HCT116 (cell line): ENCODE data around the gene CNKSR3. TPM values are rescaled to one million over a fixed set of nuclear protein-coding genes. Genes with fewer than 3 reads are reported as not detected.

Experiments
- ATAC-seq: fragments of 200-7000 bp; cut with Tn5 transposase; 2 replicates; pipeline ENCODE4 v1.9.1; 2020; ENCODE audit warnings: mild to moderate bottlenecking, moderate library complexity
- BruUV-seq: library from RNA; stranded (reverse); fragments of 400-500 nt; replicated peaks from 2 replicates; lab custom pipeline; 2021; lab: Mats Ljungman, UMichigan
- CTCF ChIA-PET: fragments of 300-600 bp; sonication (Branson Sonifier 250); formaldehyde crosslinking; loops from one replicate; lab custom pipeline; 2021; ENCODE audit warnings: antibody characterized with exemption; lab: Charles Lee
- POLR2A ChIA-PET: fragments of 300-600, 350-600 bp; sonication (Branson Sonifier 250); formaldehyde crosslinking; loops from one replicate; lab custom pipeline; 2021; ENCODE audit warnings: antibody characterized with exemption; lab: Charles Lee
- RAD21 ChIA-PET, 2 experiments: fragments of 300-600 bp; sonication (Branson Sonifier 250); formaldehyde crosslinking; loops; one replicate each; lab custom pipeline; 2023; ENCODE audit warnings: low total read pairs in 2 of 2; ENCODE audit not compliant: uncharacterized antibody in 2 of 2, unreplicated experiment in 2 of 2, low non-redundant PET in 1 of 2; lab: Charles Lee
- DNase-seq: peaks from one replicate; pipeline ENCODE4 v3.0.0-alpha.2; 2010; ENCODE audit warnings: low read depth, low spot score
- H2AFZ ChIP-seq: fragments of 200-600 bp; shearing (Covaris generic), sonication (generic); 2 replicates; pipeline ENCODE4 v1.6.1; 2017; ENCODE audit warnings: low read depth, mixed run types, mixed read lengths, antibody characterized with exemption, low read length; ENCODE audit not compliant: poor library complexity, severe bottlenecking
- H3K27ac ChIP-seq: 2 replicates; pipeline ENCODE4 v1.5.1; 2012; ENCODE audit warnings: low read depth, low read length
- H3K27me3 ChIP-seq: fragments of 200-600 bp; sonication (generic); 2 replicates; pipeline ENCODE4 v1.6.1; 2016; ENCODE audit warnings: mixed run types, low read length, mixed read lengths; ENCODE audit not compliant: insufficient read depth
- H3K36me3 ChIP-seq, 2 experiments: fragments of 200-500 bp in 1 of 2; fragments of 200-600 bp in 1 of 2; sonication (Bioruptor generic) in 1 of 2; sonication (generic) in 1 of 2; 2 replicates each; pipeline versions ENCODE4 v1.5.1 to v1.6.1; 2014 to 2016; ENCODE audit warnings: low read length in 2 of 2, inconsistent platforms in 1 of 2, mixed read lengths in 1 of 2, mixed run types in 1 of 2; ENCODE audit not compliant: insufficient read depth in 2 of 2, control insufficient read depth in 1 of 2
- H3K4me1 ChIP-seq, 2 experiments: fragments of 200-600 bp in 1 of 2; sonication (generic) in 1 of 2; 2 replicates each; pipeline versions ENCODE4 v1.5.1 to v1.6.1; 2012 to 2017; ENCODE audit warnings: low read length in 2 of 2, inconsistent platforms in 1 of 2, mild to moderate bottlenecking in 1 of 2, mixed read lengths in 1 of 2, mixed run types in 1 of 2, moderate library complexity in 1 of 2; ENCODE audit not compliant: insufficient read depth in 2 of 2, control insufficient read depth in 1 of 2
- H3K4me2 ChIP-seq: fragments of 200-600 bp; sonication (generic); 2 replicates; pipeline ENCODE4 v1.6.1; 2017; ENCODE audit warnings: mixed run types, low read length, mixed read lengths
- H3K4me3 ChIP-seq, 2 experiments: fragments of 200-600 bp in 1 of 2; sonication (generic) in 1 of 2; replicated peaks in 1 of 2; 2 replicates each; pipeline ENCODE4 v1.5.1; 2011 to 2016; ENCODE audit warnings: low read length in 2 of 2, control low read depth in 1 of 2, low read depth in 1 of 2, mild to moderate bottlenecking in 1 of 2, mixed read lengths in 1 of 2, mixed run types in 1 of 2
- H3K79me2 ChIP-seq: fragments of 200-600 bp; sonication (generic); 2 replicates; pipeline ENCODE4 v1.6.1; 2017; ENCODE audit warnings: mild to moderate bottlenecking, mixed run types, low read length, moderate library complexity, mixed read lengths; ENCODE audit not compliant: insufficient read depth
- H3K9ac ChIP-seq: fragments of 200-600 bp; sonication (generic); 2 replicates; pipeline ENCODE4 v1.6.1; 2016; ENCODE audit warnings: low read length, mixed read lengths
- H3K9me2 ChIP-seq: fragments of 200-600 bp; sonication (generic), shearing (Covaris generic); 2 replicates; pipeline ENCODE4 v1.6.1; 2017; ENCODE audit warnings: mixed run types, mild to moderate bottlenecking, moderate library complexity; ENCODE audit not compliant: insufficient read depth
- H3K9me3 ChIP-seq, 2 experiments: fragments of 200-500 bp in 1 of 2; fragments of 200-600 bp in 1 of 2; sonication (Bioruptor generic) in 1 of 2; sonication (generic) in 1 of 2; 2 replicates each; pipeline ENCODE4 v1.6.1; 2014 to 2017; ENCODE audit warnings: low read length in 2 of 2, mixed read lengths in 2 of 2, inconsistent platforms in 1 of 2, low read depth in 1 of 2, mild to moderate bottlenecking in 1 of 2, mixed run types in 1 of 2, moderate library complexity in 1 of 2; ENCODE audit not compliant: control insufficient read depth in 1 of 2, insufficient read depth in 1 of 2
- H4K20me1 ChIP-seq: fragments of 200-600 bp; sonication (generic), shearing (Covaris generic); 2 replicates; pipeline ENCODE4 v1.6.1; 2017; ENCODE audit warnings: mixed run types, mild to moderate bottlenecking, moderate library complexity; ENCODE audit not compliant: insufficient read depth
- ATF3 ChIP-seq: IDR thresholded peaks from 2 replicates; pipeline ENCODE4 v1.6.1; 2012
- CEBPB ChIP-seq: IDR thresholded peaks from 2 replicates; pipeline ENCODE4 v1.6.1; 2012; ENCODE audit warnings: low read depth
- CTCF ChIP-seq, 3 experiments: fragments of 200-600 bp in 1 of 3; sonication (generic) in 1 of 3; IDR thresholded peaks in 2 of 3; conservative IDR thresholded peaks in 1 of 3; 2 replicates each; pipeline ENCODE4 v1.5.1; 2012 to 2017; ENCODE audit warnings: low read depth in 2 of 3, low read length in 2 of 3, antibody characterized with exemption in 1 of 3, borderline replicate concordance in 1 of 3, control low read depth in 1 of 3, mild to moderate bottlenecking in 1 of 3, mixed read lengths in 1 of 3, mixed run types in 1 of 3, moderate library complexity in 1 of 3; ENCODE audit not compliant: insufficient read depth in 1 of 3
- EGR1 ChIP-seq: IDR thresholded peaks from 2 replicates; pipeline ENCODE4 v1.6.1; 2012; ENCODE audit warnings: low read depth
- ELF1 ChIP-seq: IDR thresholded peaks from 2 replicates; pipeline ENCODE4 v1.6.1; 2012; ENCODE audit warnings: low read depth, borderline replicate concordance
- EZH2 ChIP-seq: fragments of 200-600 bp; sonication (generic); IDR thresholded peaks from 2 replicates; pipeline ENCODE4 v1.6.1; 2017; ENCODE audit warnings: antibody characterized with exemption, mixed run types
- EZH2phosphoT487 ChIP-seq: fragments of 200-600 bp; IDR thresholded peaks from 2 replicates; pipeline ENCODE4 v1.6.1; 2018; ENCODE audit warnings: antibody characterized with exemption, borderline replicate concordance
- FOSL1 ChIP-seq: IDR thresholded peaks from 2 replicates; pipeline ENCODE4 v1.6.1; 2012; ENCODE audit warnings: low read depth
- JUND ChIP-seq: IDR thresholded peaks from 2 replicates; pipeline ENCODE4 v1.6.1; 2012
- POLR2A ChIP-seq: IDR thresholded peaks from 2 replicates; pipeline ENCODE4 v1.7.0; 2011; ENCODE audit warnings: borderline replicate concordance; ENCODE audit not compliant: insufficient read depth, insufficient read length; ENCODE audit errors: extremely low read depth
- POLR2AphosphoS5 ChIP-seq: IDR thresholded peaks from 2 replicates; pipeline ENCODE4 v1.6.1; 2011; ENCODE audit warnings: mild to moderate bottlenecking, low read depth, low read length, moderate library complexity
- RAD21 ChIP-seq: IDR thresholded peaks from 2 replicates; pipeline ENCODE4 v1.6.1; 2012; ENCODE audit warnings: low read depth, mild to moderate bottlenecking
- REST ChIP-seq: IDR thresholded peaks from 2 replicates; pipeline ENCODE4 v1.6.1; 2012; ENCODE audit warnings: low read depth
- SIN3A ChIP-seq: IDR thresholded peaks from 2 replicates; pipeline ENCODE4 v1.6.1; 2012; ENCODE audit warnings: low read depth
- SP1 ChIP-seq: IDR thresholded peaks from 2 replicates; pipeline ENCODE4 v1.6.1; 2012; ENCODE audit warnings: low read depth
- SRF ChIP-seq: IDR thresholded peaks from 2 replicates; pipeline ENCODE4 v1.6.1; 2012; ENCODE audit warnings: low read depth
- TCF7L2 ChIP-seq: IDR thresholded peaks from 2 replicates; pipeline ENCODE4 v1.7.0; 2011; ENCODE audit warnings: borderline replicate concordance, inconsistent platforms; ENCODE audit not compliant: insufficient read depth, insufficient read length; ENCODE audit errors: extremely low read depth
- ZFX ChIP-seq: fragments of 450-650 bp; IDR thresholded peaks from 2 replicates; pipeline ENCODE4 v1.6.1; 2017
- ZNF274 ChIP-seq: fragments of 200-500 bp; sonication (Bioruptor generic); IDR thresholded peaks from 2 replicates; pipeline ENCODE4 v1.6.1; 2014; ENCODE audit warnings: mild to moderate bottlenecking, low read depth, low read length, inconsistent platforms
- intact Hi-C: fragments of 100-400 bp; cut with micrococcal nuclease; formaldehyde crosslinking; loops from 2 replicates; pipeline ENCODE4 v1.10.0; 2022
- total RNA-seq: library from RNA; stranded (reverse); gene quantifications from one replicate; pipeline ENCODE4 v1.2.1, GENCODE V29; 2021; ENCODE audit not compliant: unreplicated experiment

The CNKSR3 gene
- total RNA-seq, 1 experiment from 2014 or later = 15.4 TPM

- POLR2A ChIA-PET = no interaction called here
- CTCF ChIA-PET = no interaction called here
- no peak overlapping the region for H3K9ac ChIP-seq
- H3K79me2 ChIP-seq = no peaks in the 10 kb centered on the region
- intact Hi-C loops = no loop called here
- H3K4me1 ChIP-seq = peaks cover 4 to 9% of the 10 kb centered on the region in 2 experiments
- TF ChIP-seq CEBPB (no peak), EZH2phosphoT487 (no peak), SRF (no peak), POLR2AphosphoS5 (no peak), SP1 (no peak), POLR2A (no peak), EZH2 (no peak), FOSL1 (no peak), JUND (no peak), ZNF274 (no peak), TCF7L2 (no peak), CTCF (IDR thresholded peaks at IDR 0.05 in 2 of 3, conservative IDR thresholded peaks at IDR 0.05 in 1 of 3; ENCODE audit: borderline replicate concordance in 1 of 3, insufficient read depth in 1 of 3, low read depth in 2 of 3, low read length in 2 of 3) (no peak), ZFX (no peak), SIN3A (no peak), RAD21 (no peak), EGR1 (no peak), ATF3 (no peak), REST (no peak), ELF1 (no peak)
- BruUV-seq = no TSS peak
- ATAC-seq (no peak), DNase-seq (no peak)
- no peaks in the 10 kb centered on the region for H4K20me1 ChIP-seq
- H3K4me2 ChIP-seq = no peak overlapping the region
- H3K9me3 ChIP-seq = no peaks in the 10 kb centered on the region
- H3K4me3 ChIP-seq = no peak overlapping the region
- H3K9me2 ChIP-seq = no peaks in the 10 kb centered on the region
- H2AFZ ChIP-seq = no peak overlapping the region
- RAD21 ChIA-PET = no interaction called here
- H3K27me3 ChIP-seq = no peaks in the 10 kb centered on the region
- no peak overlapping the region for H3K27ac ChIP-seq
- no peaks in the 10 kb centered on the region for H3K36me3 ChIP-seq
These were observed 26.5 kb upstream of the CNKSR3 start for GRCh38 chr6:154536999-154537398.
